Common myeloid progenitor, CD34-positive (primary cell): ENCODE measurements around the gene SELE.

Experiments
- CTCF ChIA-PET: fragments of 350-600 bp; sonication (Branson Sonifier 250); formaldehyde crosslinking; loops from one replicate; lab custom pipeline; 2021; ENCODE audit warnings: antibody characterized with exemption; lab: Charles Lee
- POLR2A ChIA-PET: fragments of 350-600 bp; sonication (Branson Sonifier 250); formaldehyde crosslinking; loops from one replicate; lab custom pipeline; 2021; ENCODE audit warnings: antibody characterized with exemption; lab: Charles Lee
- DNase-seq, 3 donors: peaks; one replicate each; pipeline versions ENCODE4 v3.0.0 to v3.0.0-alpha.2; 2013
- H3K27ac ChIP-seq, 2 experiments: 1 replicate in 1 of 2; 2 replicates in 1 of 2; pipeline ENCODE4 v1.7.0; 2013; ENCODE audit warnings: inconsistent platforms in 2 of 2, low read length in 2 of 2, mild to moderate bottlenecking in 2 of 2, low read depth in 1 of 2, moderate library complexity in 1 of 2; ENCODE audit not compliant: severe bottlenecking in 2 of 2, insufficient read depth in 1 of 2, poor library complexity in 1 of 2
- H3K27me3 ChIP-seq, 5 experiments: replicated peaks in 2 of 5; 1 replicate in 3 of 5; 2 replicates in 2 of 5; pipeline versions ENCODE4 v1.6.1 to v1.7.0; 2013; ENCODE audit warnings: low read length in 4 of 5, mild to moderate bottlenecking in 2 of 5, moderate library complexity in 2 of 5, inconsistent platforms in 1 of 5; ENCODE audit not compliant: insufficient read depth in 5 of 5, control insufficient read depth in 4 of 5
- H3K36me3 ChIP-seq, 4 experiments: 1 replicate in 2 of 4; 2 replicates in 2 of 4; pipeline versions ENCODE4 v1.6.1 to v1.7.0; 2013; ENCODE audit warnings: low read length in 3 of 4, control low read depth in 1 of 4, mild to moderate bottlenecking in 1 of 4; ENCODE audit not compliant: control insufficient read depth in 4 of 4, insufficient read depth in 4 of 4
- H3K4me1 ChIP-seq, 4 experiments: 1 replicate in 3 of 4; 2 replicates in 1 of 4; pipeline versions ENCODE4 v1.6.1 to v1.7.1; 2013; ENCODE audit warnings: low read length in 3 of 4, mild to moderate bottlenecking in 3 of 4, control low read depth in 1 of 4, inconsistent platforms in 1 of 4, moderate library complexity in 1 of 4; ENCODE audit not compliant: control insufficient read depth in 4 of 4, insufficient read depth in 4 of 4; ENCODE audit errors: control extremely low read depth in 1 of 4
- H3K4me3 ChIP-seq, 7 experiments: 1 replicate in 4 of 7; 2 replicates in 3 of 7; pipeline versions ENCODE4 v1.5.1 to v1.7.0; 2013; ENCODE audit warnings: mild to moderate bottlenecking in 7 of 7, low read length in 6 of 7, moderate library complexity in 6 of 7, inconsistent platforms in 2 of 7, low read depth in 2 of 7, control low read depth in 1 of 7; ENCODE audit not compliant: insufficient read depth in 4 of 7, control insufficient read depth in 1 of 7; ENCODE audit errors: extremely low read depth in 1 of 7
- H3K9me3 ChIP-seq, 5 experiments: 1 replicate in 4 of 5; 2 replicates in 1 of 5; pipeline versions ENCODE4 v1.6.1 to v1.7.1; 2013; ENCODE audit warnings: low read length in 4 of 5, mild to moderate bottlenecking in 2 of 5, inconsistent platforms in 1 of 5, low read depth in 1 of 5, moderate library complexity in 1 of 5; ENCODE audit not compliant: control insufficient read depth in 4 of 5, insufficient read depth in 2 of 5; ENCODE audit errors: control extremely low read depth in 1 of 5
- WGBS: methylation state at CpG from one replicate; pipeline ENCODE4 v1.1.5; 2013; ENCODE audit not compliant: insufficient coverage; 5-methylcytosine and 5-hydroxymethylcytosine counted together

SELE gene

DNA sequence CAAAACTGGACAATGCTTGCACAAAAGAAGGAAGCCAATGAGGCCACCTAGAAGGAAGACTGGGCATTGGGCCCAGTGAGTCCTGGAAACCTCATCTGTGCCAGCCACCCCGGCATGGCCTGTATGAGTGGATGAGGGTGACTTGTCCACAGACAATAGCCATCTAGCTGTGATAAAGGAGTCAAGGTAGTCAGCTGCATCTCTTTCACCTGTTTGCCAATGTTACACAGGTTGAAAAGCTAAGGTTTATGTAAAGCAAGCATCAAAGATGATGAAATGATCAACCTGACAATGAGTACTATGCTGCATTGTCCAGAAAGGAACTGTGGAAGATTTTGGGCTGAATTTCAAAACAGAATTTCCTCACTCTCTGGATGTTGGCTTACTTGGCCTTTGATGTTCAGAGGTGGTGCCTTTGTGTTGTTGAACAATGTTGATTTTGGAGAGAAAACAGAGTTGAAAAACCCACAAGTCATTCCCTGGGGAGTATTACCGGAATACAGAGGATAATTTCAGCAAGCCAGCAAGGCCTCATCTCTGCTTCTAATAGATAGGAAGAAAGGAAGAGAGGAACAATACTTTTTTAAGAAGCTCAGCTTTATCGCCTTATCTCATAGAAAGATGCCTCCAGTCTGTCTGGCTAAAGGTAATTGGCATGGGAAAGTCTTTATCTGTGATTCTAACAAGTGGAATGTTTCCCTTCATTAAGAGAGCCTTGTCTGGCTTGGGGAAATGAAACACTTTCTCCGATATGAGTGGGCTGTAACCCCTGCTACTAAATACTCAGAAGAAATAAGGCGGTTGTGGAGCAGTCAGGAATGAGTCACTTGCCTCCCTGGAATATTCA lies 11.4 kb upstream of the SELE start:
- DNase-seq, result no peak
- H3K36me3 ChIP-seq, result no peaks in the 10 kb centered on the region
- H3K4me1 ChIP-seq, result no peaks in the 10 kb centered on the region
- H3K4me3 ChIP-seq, result no peak overlapping the region
- H3K27me3 ChIP-seq, result no peaks in the 10 kb centered on the region
- ChIA-PET POLR2A (no interaction called here), CTCF (no interaction called here)
- WGBS, result 100% methylated on average over 1 of the region's 5 CpGs
- H3K27ac ChIP-seq, result no peak overlapping the region
- H3K9me3 ChIP-seq, result peaks cover 0 to 2% (median 0%) of the 10 kb centered on the region in 5 experiments

DNA sequence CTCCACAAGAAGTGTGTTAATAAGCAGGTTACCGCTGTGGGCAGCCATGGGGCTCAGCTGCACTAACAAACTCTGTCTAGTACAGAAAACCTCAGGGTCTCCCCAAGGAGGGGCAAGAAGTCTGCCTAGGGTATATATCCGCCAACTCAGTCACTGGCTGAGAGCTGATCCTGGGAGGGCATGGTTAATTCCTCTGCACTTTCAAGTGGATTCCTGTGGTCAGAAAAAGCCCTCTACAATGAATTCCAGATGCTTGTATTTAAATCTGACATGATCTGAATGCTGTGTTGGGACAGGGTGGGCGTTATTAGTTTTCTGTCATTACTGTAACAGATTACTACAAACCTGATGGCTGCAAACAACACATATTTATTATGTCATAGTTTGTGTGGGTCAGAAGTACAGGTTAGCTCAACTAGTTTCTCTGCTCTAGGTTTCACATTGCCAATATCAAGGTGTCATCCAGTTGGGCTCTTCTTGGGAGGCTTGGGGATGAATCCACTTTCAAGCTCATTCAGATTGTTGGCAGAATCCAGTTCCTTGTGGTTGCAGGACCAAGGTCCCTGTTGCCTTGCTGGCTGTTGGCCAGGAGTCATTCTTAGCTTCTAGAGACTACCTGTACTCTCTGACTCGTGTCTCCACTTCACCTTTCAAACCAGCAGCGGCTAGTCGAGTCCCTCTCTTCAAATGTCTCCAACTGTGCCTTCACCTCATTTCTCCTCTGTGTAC lies 8.0 kb upstream of the SELE start:
- no peak overlapping the region for H3K27ac ChIP-seq
- ChIA-PET CTCF (interaction anchor here (1.2 kb wide), 1 partner anchor 68 kb away, joined by 3 read pairs; no protein-coding TSS in a partner anchor), POLR2A (no interaction called here)
- DNase-seq, result no peak
- H3K9me3 ChIP-seq, result peaks cover 0 to 2% (median 0%) of the 10 kb centered on the region in 5 experiments
- H3K36me3 ChIP-seq, result no peaks in the 10 kb centered on the region
- no peak overlapping the region for H3K4me3 ChIP-seq
- H3K27me3 ChIP-seq, result peaks cover 0 to 2% (median 0%) of the 10 kb centered on the region in 5 experiments
- WGBS, result 100% methylated on average over 5 of the region's 6 CpGs
- H3K4me1 ChIP-seq, result no peaks in the 10 kb centered on the region

DNA sequence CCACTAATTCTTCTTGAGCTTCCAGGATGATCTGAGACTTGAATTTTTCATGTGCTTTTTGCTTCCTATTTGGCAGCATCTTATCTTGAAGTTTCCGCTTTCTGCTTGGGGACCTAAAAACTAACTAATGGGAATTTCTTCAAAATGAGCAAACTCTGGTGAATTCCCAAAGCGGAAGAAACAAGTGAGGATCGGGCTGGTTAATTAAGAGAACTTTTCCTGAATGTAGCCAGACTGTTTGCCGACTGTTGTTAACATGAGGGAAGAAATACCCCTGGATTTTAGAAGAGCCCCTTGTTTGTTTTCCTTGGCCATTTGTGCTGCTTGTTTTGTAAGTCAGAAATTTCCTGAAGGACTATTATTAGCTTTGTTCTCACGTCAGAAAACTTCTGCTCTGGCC lies 6.1 kb upstream of the SELE start:
- POLR2A ChIA-PET, result interaction anchor here (0.6 kb wide), 1 partner anchor 19 kb away, joined by 3 read pairs; no protein-coding TSS in a partner anchor
- Histone ChIP-seq H3K27ac (no peak overlapping the region), H3K27me3 (peaks cover 0 to 2% (median 0%) of the 10 kb centered on the region in 5 experiments), H3K36me3 (no peaks in the 10 kb centered on the region), H3K4me3 (no peak overlapping the region), H3K9me3 (peaks cover 0 to 2% (median 0%) of the 10 kb centered on the region in 5 experiments), H3K4me1 (no peaks in the 10 kb centered on the region)
- CTCF ChIA-PET, result interaction anchor here (0.7 kb wide), 1 partner anchor 28 kb away, joined by 3 read pairs; no protein-coding TSS in a partner anchor
- no peak for DNase-seq
- WGBS, result 89% methylated on average over 4 of the region's 5 CpGs

DNA sequence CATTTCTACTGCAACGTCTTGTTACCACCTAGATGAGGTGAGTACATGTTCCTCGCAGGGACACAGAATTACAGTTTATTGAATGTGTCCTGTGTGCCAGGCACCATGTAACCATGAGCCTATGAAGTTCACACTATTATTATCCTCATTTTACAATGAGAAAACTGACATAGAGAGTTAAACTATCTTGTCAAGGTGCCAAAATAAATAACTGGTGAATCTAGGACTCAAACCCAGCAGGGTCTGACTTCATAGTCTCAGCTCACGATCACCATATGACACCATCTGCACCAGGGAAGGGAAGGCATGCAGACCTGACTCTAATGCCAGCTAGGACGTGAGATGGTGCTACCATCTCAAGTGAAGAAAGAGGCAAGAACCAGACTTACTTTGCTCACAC lies 2.4 kb downstream of the SELE start:
- ChIA-PET CTCF (interaction anchor here (1.5 kb wide), 1 partner anchor 129 kb away, joined by 5 read pairs; no protein-coding TSS in a partner anchor), POLR2A (no interaction called here)
- no peak for DNase-seq
- Histone ChIP-seq H3K27me3 (no peaks in the 10 kb centered on the region), H3K27ac (no peak overlapping the region), H3K9me3 (no peaks in the 10 kb centered on the region), H3K36me3 (no peaks in the 10 kb centered on the region), H3K4me1 (no peaks in the 10 kb centered on the region), H3K4me3 (no peak overlapping the region)
- WGBS, result no CpG with 5 or more reads among the region's 4 CpGs

DNA sequence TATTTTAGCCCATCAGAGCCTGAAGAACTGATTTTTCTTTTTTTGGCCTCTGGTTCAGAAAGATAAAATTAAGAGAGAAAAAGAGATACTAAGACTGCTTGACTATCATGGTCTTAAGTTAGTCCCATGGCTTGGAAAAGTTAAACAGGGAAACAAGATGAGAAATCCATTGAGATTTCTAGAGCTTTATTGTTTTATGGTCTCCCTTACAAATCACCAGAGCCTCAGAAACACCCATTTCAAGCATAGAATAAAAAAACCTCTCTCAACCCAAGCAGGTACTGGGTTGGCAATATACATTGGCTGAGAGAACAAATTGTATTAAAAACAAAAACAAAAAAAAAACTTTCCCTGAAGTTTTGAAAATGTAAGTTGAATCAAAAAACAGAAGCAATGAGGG lies 3.9 kb downstream of the SELE start:
- H3K9me3 ChIP-seq, result no peaks in the 10 kb centered on the region
- H3K4me1 ChIP-seq, result no peaks in the 10 kb centered on the region
- no peaks in the 10 kb centered on the region for H3K27me3 ChIP-seq
- POLR2A ChIA-PET, result no interaction called here
- no peak overlapping the region for H3K4me3 ChIP-seq
- CTCF ChIA-PET, result interaction anchor here (0.8 kb wide), 1 partner anchor 128 kb away, joined by 4 read pairs; no protein-coding TSS in a partner anchor
- H3K27ac ChIP-seq, result no peak overlapping the region
- no peaks in the 10 kb centered on the region for H3K36me3 ChIP-seq
- DNase-seq, result no peak

DNA sequence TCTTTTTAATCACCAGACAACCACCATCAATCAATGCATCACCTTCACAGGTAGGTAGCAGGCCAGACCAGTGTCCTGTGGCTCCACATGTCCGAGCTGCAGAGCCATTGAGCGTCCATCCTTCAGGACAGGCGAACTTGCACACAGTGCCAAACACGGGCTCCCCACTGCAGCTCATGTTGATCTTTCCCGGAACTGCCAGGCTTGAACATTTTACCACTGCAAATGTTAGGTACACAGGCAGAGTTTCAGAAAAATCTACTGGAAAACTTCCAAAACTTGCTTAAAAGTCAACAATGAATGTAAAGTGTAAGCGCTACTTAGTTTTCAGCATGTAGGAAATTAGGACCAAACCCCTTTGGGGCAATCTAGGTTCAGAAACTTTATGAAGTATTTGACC lies 6.6 kb downstream of the SELE start:
- DNase-seq, result no peak
- WGBS, result 98% methylated on average over 6 of the region's 6 CpGs
- CTCF ChIA-PET, result interaction anchor here (0.7 to 0.9 kb wide), 2 partner anchors 21 to 82 kb away, joined by 3 read pairs; no protein-coding TSS in a partner anchor

More for the DNA sequence above, 6.6 kb downstream of the SELE start:
- H3K4me1 ChIP-seq, result peaks cover 0 to 5% (median 0%) of the 10 kb centered on the region in 4 experiments
- no peaks in the 10 kb centered on the region for H3K9me3 ChIP-seq
- H3K27me3 ChIP-seq, result no peaks in the 10 kb centered on the region
- POLR2A ChIA-PET, result no interaction called here
- H3K27ac ChIP-seq, result no peak overlapping the region
- H3K36me3 ChIP-seq, result no peaks in the 10 kb centered on the region
- H3K4me3 ChIP-seq, result no peak overlapping the region
